HTR-8/SVneo (cell line): Measurements from ENCODE around the gene ATXN2.

Source experiments
- DNase-seq: peaks from one replicate; pipeline ENCODE4 v3.0.0; 2011; ENCODE audit warnings: low spot score, mixed read lengths; ENCODE audit not compliant: insufficient read length
- FAIRE-seq: peaks from 2 replicates; lab custom pipeline; 2011; peaks lifted over from hg19 to GRCh38; lab: Jason Lieb, UNC

ATXN2 gene

DNA sequence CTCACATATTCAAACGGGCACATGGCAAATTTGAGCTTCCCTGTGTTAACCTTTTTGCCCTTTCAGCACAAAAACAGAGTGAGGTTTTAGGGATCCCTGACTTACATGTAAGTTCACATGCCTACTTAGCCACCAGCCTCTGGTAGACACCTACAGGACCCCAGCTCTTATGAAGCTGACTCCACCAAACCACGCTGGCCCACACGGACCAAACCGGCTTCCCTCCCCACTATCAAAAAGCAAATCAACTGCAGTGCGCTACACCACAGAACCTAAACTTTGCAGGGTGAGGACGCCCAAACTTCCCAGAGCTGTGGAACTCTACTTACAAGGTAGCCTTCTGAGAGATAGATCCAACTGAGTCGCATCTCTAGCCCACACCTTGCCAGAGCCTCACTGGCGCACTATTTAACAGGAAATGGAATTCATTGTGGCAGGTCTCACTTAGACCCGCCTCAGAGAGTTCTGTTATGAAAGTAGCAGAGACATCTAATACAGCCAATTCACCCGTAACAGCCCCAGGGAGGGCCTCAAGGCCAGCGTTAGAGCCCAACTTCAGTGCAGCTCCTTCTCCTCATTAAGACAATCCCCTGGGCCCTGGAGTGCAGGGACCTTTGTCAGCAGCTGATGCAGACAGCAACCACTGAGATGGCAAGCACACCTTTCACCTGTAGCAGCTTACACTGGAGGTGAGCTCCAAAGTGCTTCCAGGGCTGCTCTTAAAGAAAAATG lies 144.2 kb downstream of the ATXN2 start:
- FAIRE-seq (no peak), DNase-seq (no peak)

DNA sequence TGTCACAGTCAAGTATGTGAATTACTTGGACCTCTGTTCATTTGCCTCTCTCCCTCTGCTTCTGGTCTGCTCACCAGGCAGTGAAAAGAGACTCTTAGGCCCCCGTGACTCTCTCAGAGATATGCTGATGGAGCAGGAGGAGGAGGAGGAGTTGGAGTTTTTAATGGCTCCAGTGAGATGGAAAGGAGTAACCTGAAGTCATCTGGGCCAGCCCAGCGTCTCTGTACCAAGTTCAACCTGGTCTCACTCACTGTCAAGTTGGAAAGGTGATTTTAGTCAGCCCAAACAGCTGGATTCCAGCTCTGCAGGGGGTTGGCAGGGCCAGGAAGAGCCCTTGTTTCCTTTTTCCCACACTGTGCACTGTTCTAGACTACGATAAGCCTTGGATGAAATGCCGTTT lies 144.8 kb downstream of the ATXN2 start:
- FAIRE-seq (no peak), DNase-seq (no peak)

DNA sequence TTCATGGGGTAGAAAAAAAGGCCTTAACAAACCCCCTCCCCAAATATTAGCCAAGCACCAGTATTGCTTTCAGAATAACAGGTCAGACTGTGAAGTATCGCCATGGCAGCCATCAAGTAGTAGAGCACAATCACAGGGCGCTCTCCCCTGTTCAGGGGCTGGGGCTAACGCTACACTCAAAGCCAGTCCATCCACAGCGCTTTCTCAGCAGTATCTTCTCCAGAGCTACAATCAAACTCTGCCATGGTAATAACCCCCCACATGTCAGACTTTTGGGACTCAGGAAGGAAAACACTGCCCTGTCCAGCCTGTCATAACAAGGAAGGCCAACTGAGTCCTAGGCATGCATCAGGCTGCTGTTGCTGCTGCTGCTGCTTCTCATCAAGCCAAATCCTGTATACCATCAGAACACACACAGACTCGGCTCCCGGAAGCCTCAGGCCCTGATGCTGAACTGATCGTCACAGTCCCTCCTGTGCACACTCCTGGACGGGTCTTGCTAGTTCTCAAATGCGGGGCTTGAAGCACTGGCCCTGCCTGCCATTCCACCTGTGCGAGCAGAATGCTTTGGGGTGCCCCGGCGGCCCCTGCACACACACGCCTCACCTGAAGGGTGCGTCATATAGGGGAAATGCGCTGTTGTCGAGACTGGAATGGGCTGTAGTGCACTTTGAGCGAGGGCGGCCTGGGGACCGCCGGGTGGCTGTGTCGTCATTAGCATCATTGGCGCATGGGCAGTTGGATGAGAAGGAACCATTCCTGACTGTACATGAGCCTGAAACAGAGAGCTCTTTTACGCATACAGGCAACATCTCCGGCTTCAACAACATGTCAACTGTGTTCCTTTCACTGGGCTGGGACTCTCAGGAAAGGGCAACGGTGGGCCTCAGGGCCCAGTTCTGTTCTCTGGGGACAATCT lies 145.8 kb downstream of the ATXN2 start:
- FAIRE-seq = no peak
- no peak for DNase-seq

DNA sequence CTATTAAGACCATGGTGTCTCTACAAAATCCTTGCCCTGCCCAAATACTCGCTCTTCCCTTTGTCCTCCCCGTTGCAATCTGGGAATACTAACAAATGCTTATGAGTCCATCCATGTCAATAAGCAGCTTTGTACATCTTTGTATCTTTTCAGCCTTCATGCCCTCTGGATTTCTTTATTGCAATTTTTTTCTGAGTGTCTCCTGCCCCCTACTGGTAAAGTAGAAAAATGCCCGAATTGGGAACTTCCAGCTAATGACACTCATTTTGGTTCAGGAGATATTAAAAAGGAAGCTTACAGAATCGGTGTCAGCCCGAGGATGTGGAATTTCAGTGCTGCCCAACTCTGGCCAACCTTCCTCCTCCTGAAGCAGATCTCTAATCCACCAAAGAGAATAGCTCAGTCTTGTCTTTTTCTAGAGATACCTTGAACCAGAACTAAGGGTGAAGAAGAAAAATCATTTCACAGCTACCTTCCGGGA lies 147.4 kb downstream of the ATXN2 start:
- no peak for FAIRE-seq
- peak; percentile 45 for DNase-seq

DNA sequence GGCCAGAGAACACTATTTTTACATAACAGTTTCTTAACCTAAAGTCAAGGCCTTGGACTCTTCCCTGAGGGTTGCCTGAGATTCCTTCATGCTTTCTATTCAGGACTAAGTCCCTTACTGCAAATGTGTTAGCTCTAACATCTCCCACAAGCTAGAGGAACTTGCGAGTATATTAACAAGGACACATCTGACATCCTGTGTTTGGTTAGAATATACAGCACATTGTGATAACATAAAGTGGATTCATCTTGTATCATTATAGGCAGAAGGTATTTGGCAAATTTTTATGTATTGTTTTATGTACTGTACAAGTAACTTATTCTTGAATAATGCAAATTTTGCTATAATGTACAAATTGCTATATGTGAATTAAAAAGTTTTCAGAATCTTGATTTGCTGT lies 147.9 kb downstream of the ATXN2 start:
- DNase-seq = no peak
- no peak for FAIRE-seq

DNA sequence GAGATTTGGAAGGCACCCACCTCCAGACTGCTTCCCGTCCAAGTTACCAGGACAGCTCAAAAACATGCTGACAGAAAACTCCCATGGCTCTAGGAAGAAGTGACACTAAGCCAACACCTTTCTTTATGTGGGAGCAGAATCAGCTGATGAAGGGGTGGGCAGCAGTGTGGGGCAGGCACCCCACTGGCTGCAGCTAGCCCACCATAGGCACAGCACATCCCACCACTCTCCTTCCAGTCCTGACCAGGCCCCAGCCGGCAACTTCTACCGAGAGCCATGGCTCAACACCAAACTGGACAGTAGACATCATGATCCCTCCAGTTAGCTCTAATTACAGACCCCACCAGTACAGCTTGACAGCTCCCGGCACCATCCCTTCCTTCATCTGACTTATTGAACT lies 148.4 kb downstream of the ATXN2 start:
- DNase-seq (no peak), FAIRE-seq (no peak)

DNA sequence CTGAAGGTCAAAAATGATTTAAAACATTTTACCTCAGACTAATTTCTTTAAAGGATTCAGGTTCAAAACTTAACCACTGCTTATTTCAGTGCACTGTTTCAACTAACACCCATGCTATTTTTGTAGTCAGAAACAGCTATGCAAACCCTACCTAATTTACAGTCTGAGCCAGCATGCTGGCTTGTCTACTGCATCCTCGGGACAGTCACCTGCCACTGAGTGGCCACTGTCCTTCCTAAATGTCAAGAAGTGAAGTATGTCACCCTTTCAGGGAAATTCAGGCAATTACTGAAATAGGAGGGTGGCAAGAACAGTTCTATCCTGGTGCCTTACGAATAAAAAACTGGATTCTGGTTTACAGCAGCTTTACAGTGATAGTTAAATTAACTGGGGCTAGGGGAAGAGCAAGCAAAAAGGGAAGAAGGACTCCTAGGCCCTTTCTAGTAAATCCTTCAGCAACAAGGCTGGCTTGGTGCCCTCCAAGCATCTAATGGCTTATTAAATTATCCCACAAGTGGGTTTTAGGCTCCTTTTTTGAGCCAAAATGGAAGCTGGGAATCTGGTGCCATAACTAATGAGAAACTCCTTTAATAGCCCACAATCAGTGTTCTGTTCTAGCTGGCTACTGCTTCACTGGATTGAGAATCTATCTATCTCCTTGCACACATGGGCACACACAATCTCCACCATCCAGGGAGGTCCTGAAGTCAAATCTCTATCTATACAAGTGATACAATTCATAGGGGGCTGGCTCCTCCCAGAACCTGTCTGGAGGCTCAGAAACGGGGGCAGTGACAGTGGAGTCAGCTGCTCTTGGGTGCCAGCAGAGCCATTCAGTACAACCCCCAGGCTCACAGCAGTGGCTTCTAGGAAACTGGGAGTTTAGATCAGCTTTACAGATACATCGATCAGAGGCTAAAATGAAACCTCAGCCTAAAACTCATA lies 150.0 kb downstream of the ATXN2 start:
- FAIRE-seq (no peak), DNase-seq (no peak)

DNA sequence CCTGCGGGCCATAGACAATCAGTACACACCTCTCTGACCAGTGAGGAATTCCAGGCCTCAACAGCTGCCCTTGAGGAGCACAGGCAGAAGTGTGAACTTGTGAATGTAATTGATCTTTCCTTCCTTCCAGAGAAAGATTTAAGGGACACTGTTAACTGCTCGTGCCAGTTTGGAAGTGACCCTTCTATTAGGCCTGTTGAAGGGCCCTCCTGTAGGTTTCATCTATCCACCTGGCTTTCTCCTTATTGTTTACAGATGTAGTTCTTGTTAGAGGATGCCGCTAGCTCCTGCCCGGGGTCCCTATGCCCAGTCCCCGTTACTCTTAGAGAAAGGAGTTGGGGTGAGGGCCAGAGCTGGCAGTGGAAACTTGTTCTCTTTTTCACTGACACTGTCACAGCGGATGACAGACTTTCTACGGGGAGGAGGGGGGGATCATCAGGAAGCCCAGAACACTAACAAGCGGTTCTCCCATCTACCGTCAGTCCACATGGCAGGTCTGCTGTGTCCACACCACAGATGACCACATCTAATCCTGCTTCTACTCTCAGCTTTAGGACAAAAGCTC lies 150.8 kb downstream of the ATXN2 start:
- DNase-seq (no peak), FAIRE-seq (no peak)

DNA sequence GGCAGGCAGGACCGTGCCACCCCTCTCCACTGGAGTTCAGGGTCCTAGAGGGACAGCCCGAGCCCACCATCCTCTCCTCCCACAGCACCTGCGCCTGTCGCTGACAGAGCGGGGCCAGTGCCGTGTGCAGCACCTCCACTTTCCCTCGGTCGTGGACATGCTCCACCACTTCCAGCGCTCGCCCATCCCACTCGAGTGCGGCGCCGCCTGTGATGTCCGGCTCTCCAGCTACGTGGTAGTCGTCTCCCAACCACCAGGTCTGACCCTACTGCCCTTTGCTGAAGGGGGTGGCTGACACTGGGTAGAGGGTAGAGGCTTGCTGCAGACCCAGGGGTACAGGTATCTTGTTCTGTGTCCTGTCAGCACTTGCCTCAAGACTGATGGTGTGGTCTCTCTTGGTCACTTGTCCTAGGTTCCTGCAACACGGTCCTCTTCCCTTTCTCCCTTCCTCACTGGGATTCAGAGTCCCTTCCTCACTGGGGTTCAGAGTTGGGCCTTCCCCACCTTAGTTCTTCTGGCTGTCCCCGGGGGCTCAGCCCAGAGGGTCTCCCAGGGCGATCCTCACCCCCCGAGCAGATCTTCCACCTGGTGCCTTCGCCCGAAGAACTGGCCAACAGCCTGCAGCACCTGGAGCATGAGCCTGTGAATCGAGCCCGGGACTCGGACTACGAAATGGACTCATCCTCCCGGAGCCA lies 151.4 kb downstream of the ATXN2 start:
- no peak for FAIRE-seq
- no peak for DNase-seq

DNA sequence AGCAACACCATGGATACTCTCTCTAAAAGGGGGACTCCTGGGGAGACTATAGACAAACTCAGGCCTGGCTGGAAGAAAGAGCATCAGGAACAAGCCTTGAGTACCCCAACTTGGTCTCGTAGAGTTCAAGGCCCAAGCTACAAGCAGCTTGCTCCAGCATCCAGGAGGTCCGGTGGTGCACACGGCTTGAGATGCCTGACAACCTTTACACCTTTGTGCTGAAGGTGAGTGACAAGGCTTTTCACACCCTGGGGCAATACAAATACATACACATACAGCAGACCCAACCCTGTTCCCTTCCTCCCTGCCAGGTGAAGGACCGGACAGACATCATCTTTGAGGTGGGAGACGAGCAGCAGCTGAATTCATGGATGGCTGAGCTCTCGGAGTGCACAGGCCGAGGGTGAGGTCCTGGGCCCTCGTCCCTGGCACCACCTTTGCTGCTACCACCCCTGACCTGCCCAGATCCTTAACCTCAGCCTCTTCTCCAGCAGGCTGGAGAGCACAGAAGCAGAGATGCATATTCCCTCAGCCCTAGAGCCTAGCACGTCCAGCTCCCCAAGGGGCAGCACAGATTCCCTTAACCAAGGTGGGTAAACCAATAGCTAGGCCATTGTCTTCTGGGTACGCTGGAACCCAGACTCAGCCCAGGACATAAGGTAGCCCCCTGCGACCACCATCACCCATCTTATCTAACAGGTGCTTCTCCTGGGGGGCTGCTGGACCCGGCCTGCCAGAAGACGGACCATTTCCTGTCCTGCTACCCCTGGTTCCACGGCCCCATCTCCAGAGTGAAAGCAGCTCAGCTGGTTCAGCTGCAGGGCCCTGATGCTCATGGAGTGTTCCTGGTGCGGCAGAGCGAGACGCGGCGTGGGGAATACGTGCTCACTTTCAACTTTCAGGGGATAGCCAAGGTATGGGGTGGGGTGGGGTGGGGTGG lies 152.2 kb downstream of the ATXN2 start:
- DNase-seq = no peak
- no peak for FAIRE-seq

DNA sequence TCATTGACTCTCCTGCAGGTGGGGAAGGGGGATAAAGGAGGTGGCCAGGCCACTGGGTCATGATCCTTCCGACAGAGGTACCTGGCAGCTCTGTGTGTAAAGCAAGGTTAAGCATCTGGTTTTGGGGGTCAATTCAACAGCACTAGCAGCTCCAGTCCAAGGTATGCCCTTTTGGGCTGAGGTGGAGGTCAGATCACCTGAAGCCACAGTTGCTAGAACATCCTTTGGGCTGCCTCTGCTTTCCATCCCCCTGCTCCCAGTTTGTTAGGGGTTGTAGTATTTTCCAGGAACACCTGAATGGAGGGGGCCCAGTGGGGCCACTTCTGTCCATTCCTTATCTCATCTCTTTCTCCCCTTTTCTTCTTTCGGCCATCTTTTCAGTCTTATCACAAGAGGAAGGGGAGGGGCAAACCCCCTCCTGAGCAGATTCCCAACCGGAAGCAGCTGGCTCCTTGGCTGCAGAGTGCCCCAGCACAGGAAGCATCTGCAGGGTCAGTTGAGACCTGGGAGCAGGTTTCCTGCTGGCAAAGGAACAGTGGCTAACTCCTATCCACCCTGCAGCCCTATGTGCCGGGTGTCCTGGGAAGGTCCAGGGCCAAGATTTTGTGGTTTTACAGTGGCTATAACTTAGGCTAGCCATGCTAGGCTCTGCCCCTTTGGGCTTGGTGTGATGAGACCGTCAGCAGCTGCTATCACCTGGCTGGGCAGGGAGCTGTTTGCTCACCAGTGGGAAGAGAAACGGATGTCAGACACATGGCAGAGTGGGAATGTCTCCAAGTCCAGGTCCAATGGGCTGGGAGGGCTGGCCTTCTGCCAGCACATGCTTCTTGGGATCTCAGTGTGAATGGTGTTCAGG lies 153.2 kb downstream of the ATXN2 start:
- FAIRE-seq (no peak), DNase-seq (no peak)

DNA sequence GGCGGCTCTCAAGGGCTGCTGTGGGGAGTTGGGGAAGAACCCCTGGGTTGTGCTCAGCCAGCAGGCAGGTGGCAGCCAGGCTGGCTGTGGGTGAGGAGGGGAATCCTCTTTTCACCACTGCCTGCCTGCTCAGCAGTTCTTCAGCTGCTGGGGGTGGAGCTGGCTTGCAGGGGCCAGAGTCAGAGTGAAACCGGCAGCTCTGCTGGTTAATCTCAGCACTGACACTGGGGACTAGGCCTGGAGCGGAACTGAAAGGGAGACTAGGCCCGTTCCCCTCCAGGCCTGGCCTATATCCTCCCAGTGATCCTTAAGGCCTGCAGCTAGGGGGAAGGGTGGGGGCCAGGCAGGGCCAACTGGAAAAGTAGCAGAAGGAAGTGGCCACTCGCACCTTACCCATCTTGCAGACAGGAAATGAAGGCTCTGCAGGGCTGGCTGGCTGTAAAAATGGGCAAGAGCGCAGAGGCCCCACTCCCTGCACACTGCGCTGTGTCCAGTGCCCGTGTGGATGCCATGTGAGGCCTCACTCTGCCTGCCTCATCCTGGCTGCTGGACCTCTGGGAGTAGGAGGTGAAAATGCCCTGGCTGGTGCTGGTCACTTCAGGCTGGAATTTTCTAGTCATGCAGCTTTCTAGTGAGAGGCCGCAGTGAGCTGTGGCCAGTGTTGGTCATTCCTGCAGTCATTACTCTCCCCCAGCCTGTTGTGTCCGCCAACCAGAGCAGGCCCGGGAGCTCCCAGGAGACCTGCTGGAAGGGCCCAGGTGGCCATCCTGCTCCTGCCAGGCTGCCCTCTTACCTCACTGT lies 154.0 kb downstream of the ATXN2 start:
- DNase-seq (no peak), FAIRE-seq (no peak)

DNA sequence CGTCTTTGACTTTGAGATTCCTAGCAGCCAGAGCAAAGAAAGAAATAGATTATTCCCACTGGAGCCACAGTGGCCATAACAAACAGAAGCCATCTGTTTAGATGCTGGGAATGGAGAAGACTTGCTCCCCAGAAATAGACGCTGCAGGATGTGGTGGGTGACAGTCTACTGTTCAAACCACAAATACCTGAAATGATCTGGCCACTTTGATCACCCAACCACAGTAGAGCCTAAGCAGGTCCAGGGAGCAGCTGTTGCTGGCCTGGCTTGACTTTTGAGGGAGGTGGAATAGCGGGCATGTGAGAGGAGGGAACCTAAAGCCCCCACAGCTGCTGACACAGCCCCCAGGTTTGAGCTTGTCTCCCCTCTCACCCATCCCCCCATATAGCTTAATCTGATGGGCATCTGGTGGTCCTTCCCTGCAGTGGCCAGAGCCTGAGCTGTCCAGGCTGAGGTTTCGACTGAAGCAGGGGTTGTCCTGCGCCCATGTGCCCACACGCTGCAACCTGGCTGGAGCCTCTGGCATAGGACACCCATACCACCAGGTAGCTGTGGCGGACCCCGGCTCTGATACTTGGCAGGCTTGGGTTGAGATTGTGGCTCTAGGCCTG lies 154.7 kb downstream of the ATXN2 start:
- DNase-seq (no peak), FAIRE-seq (no peak)

DNA sequence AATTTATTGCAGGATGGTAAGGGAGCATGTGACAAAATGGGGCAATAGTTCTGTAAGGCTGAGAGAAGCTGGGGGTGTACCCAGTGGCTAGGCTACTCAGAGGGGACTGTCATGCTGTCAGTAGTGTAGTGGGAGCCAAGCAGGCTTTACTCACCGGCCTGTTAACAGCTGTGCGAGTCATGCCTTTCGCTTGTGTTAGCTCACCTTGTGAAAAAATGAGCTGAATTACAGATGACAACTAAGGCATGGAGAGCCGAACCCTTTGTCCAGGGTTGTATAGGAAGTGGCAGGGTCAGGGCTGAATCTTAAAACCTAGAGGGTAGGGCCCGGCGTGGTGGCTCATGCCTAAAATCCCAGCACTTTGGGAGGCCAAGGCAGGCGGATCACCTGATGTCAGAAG lies 155.5 kb downstream of the ATXN2 start:
- DNase-seq (no peak), FAIRE-seq (no peak)

DNA sequence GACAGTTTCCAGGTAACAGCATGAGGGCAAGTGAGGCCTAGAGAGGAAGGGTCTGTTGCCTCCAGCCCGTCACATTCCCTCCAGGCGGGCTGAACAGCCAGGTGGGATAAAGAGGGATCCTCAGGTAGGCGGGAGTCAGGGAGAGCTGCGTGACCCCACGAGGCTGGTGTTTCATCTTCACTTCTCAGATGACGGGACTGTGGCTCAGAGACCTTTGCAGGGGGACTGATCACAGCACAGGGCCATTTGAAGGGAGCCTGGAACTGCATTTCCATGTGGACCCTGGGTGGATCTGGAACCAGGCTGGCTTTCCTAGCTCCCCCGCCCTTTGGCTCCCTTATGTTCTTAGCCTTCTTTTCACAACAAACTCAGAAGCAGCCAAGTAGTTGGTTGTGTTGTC lies 156.0 kb downstream of the ATXN2 start:
- no peak for FAIRE-seq
- DNase-seq = no peak

DNA sequence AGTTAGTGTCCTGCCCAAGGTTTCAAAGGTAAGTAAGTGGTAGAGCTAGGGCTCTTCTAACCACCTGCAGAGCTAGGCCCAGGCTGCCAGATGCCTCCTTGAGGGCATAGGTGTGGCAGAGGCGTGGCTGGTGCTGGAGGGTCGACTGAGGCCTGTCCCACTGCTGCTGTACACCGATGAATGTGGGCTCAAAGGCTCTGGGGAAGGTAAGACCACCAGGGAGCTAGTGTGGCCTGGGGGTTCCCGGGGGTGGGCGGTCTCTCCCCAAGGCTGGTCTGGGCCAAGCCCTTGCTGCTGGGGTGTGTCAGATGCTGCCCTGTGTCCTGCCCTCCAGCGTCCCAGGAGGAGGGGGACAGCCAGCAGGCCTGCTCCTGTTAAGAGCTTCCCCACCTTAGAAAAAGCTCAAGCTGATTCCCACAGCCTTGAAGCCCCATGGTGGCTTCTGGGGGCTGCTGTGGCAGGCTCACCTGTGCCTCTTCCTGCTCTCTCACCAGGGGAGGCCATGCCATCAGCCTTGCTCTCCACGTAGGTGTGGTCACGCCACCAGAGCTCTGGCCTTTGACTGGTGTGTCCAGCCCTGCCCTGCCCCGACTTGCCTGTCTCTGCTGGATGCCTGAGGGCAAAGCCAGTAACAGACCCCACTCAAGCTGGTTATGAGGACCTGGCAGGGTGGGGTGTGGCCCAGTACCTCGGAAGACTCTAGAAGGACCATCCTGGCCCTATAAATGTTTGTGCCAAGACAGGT lies 156.6 kb downstream of the ATXN2 start:
- no peak for DNase-seq
- FAIRE-seq = no peak
